Measurements from ENCODE around the gene INTS11. TPM values are rescaled to one million over a fixed set of nuclear protein-coding genes. Genes with fewer than 3 reads are reported as not detected.

The INTS11 gene
- total and polyA plus RNA-seq, 10 of the 15 experiments (the other 5 are each of a cell fraction or from before 2014, with no cell fraction given): 2.5 to 117 (median 77.7) TPM

DNA sequence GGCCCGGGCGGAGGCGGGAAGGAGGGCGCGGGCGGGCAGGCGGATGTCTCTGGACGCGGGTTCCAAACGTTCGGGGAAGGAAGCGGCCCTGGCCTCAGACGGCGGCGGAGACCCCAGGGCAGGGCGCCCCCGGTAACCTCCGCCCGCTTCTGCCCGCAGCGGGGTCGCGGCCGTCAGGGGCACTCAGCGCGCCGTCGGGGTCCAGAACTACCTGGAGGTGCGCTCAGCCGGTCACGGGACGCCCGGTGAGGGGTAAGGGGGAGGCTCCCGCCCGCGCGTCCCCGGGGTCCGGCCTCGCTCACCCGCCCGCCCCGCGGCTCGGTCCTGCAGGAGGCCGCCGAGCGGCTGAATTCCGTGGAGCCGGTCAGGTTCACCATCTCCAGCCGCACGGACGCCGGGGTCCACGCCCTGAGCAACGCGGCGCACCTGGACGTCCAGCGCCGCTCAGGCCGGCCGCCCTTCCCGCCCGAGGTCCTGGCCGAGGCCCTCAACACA is 15.7 kb downstream of the INTS11 start:
- in situ Hi-C loops (cut with MboI): no loop called here
- H3K4me2 ChIP-seq (ENCODE audit: control insufficient read depth, insufficient read depth): peak overlapping the region; percentile 86
- no peaks in the 10 kb centered on the region for H3K9me3 ChIP-seq (replicated peaks; ENCODE audit: control insufficient read depth, insufficient read depth, low read length)
- 2% methylated on average over 43 of the region's 66 CpGs for WGBS (ENCODE audit: insufficient coverage, insufficient replicate concordance, low lambda C conversion rate, missing lambda C conversion rate)
- H3K79me2 ChIP-seq (ENCODE audit: control insufficient read depth, insufficient read depth, low read length): peaks cover 26% of the 10 kb centered on the region
- peak; percentile 1; the same call in 2 of the 3 replicates for ATAC-seq
- no peaks in the 10 kb centered on the region for H4K20me1 ChIP-seq (ENCODE audit: control insufficient read depth, insufficient read depth)
- H3K27me3 ChIP-seq (replicated peaks in 1 of 2; ENCODE audit: control insufficient read depth in 2 of 2, insufficient read depth in 2 of 2, low read length in 1 of 2): no peaks in the 10 kb centered on the region
- ChIA-PET RAD21 (ENCODE audit: unreplicated experiment) (no interaction called here), CTCF (interaction anchor here (1.4 kb wide), 1 partner anchor 63 kb away, joined by 5 read pairs; no protein-coding TSS in a partner anchor), POLR2A (no interaction called here), SMC1A (ENCODE audit: uncharacterized antibody, unreplicated experiment) (no interaction called here)
- H3K9ac ChIP-seq (ENCODE audit: control insufficient read depth, insufficient read depth, low read length): peak overlapping the region; percentile 77
- peak overlapping the region; percentile 79 for H2AFZ ChIP-seq (ENCODE audit: control insufficient read depth, low read depth, low read length)
- TSS peak; percentile 70 for BruUV-seq (replicated peaks)
- H3K36me3 ChIP-seq (ENCODE audit: control insufficient read depth in 2 of 2, insufficient read depth in 2 of 2, low read length in 1 of 2): peaks cover 3 to 21% of the 10 kb centered on the region in 2 experiments; a peak in 3 of 4 replicates
- intact Hi-C loops (cut with micrococcal nuclease; ENCODE audit: unreplicated experiment): loop anchor here (2.0 to 5.0 kb wide), 2 partner anchors 66 to 192 kb away; partner anchors contain the start of genes AURKAIP1 and C1orf159
- H3K4me3 ChIP-seq: peak overlapping the region; percentile 83
- TF ChIP-seq, protein P1, sequence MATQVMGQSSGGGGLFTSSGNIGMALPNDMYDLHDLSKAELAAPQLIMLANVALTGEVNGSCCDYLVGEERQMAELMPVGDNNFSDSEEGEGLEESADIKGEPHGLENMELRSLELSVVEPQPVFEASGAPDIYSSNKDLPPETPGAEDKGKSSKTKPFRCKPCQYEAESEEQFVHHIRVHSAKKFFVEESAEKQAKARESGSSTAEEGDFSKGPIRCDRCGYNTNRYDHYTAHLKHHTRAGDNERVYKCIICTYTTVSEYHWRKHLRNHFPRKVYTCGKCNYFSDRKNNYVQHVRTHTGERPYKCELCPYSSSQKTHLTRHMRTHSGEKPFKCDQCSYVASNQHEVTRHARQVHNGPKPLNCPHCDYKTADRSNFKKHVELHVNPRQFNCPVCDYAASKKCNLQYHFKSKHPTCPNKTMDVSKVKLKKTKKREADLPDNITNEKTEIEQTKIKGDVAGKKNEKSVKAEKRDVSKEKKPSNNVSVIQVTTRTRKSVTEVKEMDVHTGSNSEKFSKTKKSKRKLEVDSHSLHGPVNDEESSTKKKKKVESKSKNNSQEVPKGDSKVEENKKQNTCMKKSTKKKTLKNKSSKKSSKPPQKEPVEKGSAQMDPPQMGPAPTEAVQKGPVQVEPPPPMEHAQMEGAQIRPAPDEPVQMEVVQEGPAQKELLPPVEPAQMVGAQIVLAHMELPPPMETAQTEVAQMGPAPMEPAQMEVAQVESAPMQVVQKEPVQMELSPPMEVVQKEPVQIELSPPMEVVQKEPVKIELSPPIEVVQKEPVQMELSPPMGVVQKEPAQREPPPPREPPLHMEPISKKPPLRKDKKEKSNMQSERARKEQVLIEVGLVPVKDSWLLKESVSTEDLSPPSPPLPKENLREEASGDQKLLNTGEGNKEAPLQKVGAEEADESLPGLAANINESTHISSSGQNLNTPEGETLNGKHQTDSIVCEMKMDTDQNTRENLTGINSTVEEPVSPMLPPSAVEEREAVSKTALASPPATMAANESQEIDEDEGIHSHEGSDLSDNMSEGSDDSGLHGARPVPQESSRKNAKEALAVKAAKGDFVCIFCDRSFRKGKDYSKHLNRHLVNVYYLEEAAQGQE (IDR thresholded peaks at IDR 0.05; ENCODE audit: low read depth, low read length): no peak
- TF ChIP-seq MEF2B (IDR thresholded peaks at IDR 0.05; ENCODE audit: partially characterized antibody, poor library complexity, severe bottlenecking) (no peak), LARP7 (IDR thresholded peaks at IDR 0.05) (0 out of 2 replicates have a peak, but pooled peaks have one; percentile 25), IKZF1 (conservative IDR thresholded peaks at IDR 0.05) (peak; percentile 52), BHLHE40 (IDR thresholded peaks at IDR 0.05; ENCODE audit: borderline replicate concordance in 1 of 2, low read depth in 2 of 2, low read length in 1 of 2) (peak in 1 of 2 experiments; percentile 82; a peak in 2 of 4 replicates), RB1 (IDR thresholded peaks at IDR 0.05; ENCODE audit: borderline replicate concordance) (peak; percentile 33; the same call in 1 of the 2 replicates), GATAD2B (conservative IDR thresholded peaks at IDR 0.05; ENCODE audit: low read depth) (peak; percentile 20), NR2F1 (conservative IDR thresholded peaks at IDR 0.05) (peak; percentile 17; the same call in 1 of the 2 replicates)
- TF ChIP-seq, protein P2, sequence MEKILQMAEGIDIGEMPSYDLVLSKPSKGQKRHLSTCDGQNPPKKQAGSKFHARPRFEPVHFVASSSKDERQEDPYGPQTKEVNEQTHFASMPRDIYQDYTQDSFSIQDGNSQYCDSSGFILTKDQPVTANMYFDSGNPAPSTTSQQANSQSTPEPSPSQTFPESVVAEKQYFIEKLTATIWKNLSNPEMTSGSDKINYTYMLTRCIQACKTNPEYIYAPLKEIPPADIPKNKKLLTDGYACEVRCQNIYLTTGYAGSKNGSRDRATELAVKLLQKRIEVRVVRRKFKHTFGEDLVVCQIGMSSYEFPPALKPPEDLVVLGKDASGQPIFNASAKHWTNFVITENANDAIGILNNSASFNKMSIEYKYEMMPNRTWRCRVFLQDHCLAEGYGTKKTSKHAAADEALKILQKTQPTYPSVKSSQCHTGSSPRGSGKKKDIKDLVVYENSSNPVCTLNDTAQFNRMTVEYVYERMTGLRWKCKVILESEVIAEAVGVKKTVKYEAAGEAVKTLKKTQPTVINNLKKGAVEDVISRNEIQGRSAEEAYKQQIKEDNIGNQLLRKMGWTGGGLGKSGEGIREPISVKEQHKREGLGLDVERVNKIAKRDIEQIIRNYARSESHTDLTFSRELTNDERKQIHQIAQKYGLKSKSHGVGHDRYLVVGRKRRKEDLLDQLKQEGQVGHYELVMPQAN (conservative IDR thresholded peaks at IDR 0.05): peak; percentile 78; the same call in 1 of the 2 replicates
- peaks cover 27% of the 10 kb centered on the region for H3K4me1 ChIP-seq (ENCODE audit: control insufficient read depth, insufficient read depth, low read length)
- DNase-seq (ENCODE audit: low read depth, low spot score): no peak
- FAIRE-seq: no peak
- peak overlapping the region; percentile 58 for H3K27ac ChIP-seq (ENCODE audit: control insufficient read depth, insufficient read depth)
